ENCODE results near the gene PDX1.

PDX1 gene

GRCh38 chr13:27922883-27923612 lies 3.2 kb downstream of the PDX1 start:
- DNase-seq: no peak

DNA sequence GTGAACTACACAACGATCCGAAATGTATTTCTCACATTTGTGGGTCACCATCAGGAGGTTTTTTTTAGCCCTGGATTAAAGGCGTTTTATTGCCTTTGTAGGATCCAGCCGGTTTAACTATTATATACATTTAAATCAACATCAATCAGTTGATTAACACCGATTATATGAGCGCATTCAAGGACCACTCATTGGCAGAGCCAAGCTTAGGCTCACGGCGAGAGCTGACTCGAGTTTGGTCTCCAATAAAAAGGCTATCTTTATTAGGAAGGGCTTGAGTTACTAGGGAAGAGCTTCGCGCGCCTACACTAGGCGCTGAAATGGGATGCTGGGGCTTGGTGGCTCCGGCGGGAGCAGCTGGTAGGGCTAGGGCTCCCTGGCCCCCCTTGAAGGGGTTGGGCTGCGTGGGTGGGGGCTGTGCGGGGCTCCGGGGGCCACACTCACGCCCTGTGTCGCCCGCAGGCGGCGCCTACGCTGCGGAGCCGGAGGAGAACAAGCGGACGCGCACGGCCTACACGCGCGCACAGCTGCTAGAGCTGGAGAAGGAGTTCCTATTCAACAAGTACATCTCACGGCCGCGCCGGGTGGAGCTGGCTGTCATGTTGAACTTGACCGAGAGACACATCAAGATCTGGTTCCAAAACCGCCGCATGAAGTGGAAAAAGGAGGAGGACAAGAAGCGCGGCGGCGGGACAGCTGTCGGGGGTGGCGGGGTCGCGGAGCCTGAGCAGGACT lies 4.2 kb downstream of the PDX1 start:
- no peak for DNase-seq

DNA sequence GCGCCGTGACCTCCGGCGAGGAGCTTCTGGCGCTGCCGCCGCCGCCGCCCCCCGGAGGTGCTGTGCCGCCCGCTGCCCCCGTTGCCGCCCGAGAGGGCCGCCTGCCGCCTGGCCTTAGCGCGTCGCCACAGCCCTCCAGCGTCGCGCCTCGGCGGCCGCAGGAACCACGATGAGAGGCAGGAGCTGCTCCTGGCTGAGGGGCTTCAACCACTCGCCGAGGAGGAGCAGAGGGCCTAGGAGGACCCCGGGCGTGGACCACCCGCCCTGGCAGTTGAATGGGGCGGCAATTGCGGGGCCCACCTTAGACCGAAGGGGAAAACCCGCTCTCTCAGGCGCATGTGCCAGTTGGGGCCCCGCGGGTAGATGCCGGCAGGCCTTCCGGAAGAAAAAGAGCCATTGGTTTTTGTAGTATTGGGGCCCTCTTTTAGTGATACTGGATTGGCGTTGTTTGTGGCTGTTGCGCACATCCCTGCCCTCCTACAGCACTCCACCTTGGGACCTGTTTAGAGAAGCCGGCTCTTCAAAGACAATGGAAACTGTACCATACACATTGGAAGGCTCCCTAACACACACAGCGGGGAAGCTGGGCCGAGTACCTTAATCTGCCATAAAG lies 4.8 kb downstream of the PDX1 start:
- no peak for DNase-seq

DNA sequence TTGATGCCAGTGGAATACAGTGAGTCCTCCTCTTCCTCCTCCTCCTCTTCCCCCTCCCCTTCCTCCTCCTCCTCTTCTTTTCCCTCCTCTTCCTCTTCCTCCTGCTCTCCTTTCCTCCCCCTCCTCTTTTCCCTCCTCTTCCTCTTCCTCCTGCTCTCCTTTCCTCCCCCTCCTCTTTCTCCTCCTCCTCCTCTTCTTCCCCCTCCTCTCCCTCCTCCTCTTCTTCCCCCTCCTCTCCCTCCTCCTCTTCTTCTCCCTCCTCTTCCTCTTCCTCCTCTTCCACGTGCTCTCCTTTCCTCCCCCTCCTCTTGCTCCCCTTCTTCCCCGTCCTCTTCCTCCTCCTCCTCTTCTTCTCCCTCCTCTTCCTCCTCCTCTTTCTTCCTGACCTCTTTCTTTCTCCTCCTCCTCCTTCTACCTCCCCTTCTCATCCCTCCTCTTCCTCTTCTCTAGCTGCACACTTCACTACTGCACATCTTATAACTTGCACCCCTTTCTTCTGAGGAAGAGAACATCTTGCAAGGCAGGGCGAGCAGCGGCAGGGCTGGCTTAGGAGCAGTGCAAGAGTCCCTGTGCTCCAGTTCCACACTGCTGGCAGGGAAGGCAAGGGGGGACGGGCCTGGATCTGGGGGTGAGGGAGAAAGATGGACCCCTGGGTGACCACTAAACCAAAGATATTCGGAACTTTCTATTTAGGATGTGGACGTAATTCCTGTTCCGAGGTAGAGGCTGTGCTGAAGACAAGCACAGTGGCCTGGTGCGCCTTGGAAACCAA lies 5.6 kb downstream of the PDX1 start:
- DNase-seq: no peak

GRCh38 chr13:27926644-27927434 lies 7.0 kb downstream of the PDX1 start:
- DNase-seq: no peak

- no peak for DNase-seq
These were observed 7.9 kb downstream of the PDX1 start for GRCh38 chr13:27927444-27928352.

- DNase-seq: no peak
These were observed 8.6 kb downstream of the PDX1 start for GRCh38 chr13:27928353-27928804.

DNA sequence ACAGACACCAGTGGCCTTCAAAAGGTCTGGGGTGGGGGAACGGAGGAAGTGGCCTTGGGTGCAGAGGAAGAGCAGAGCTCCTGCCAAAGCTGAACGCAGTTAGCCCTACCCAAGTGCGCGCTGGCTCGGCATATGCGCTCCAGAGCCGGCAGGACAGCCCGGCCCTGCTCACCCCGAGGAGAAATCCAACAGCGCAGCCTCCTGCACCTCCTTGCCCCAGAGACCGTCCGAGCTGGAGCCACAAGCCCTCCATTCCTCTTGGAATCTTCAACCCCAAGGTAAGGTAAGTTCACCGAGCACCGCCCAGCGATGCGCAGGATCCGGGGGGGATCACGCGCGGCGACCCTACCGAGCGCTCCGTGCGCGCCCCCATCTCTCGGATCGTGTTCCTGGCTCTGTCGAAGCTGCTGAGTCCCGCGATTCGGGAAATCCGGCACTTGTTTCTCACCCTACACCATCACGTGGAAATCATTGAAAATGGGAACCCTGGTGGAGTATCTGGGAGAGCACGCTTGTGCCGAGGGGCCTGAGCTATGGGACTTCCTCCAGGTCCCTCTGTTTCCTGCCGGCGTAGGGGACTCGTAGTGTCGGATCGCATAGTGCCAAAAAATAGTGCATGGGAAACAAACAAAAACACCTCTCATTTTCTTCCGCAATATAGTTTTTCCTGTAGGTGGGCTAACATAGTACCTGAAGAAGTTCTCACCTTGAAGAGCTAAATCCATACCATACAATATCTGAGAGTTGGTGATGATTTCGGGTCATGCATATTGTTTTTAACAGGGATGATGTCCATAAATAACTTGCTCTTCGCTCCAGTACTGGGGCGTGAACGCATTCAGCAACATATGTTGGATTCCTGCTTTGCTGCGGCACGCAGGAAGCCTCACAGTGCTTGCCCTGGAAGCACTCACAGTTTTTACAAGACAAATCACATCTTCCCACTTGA lies 9.3 kb downstream of the PDX1 start:
- no peak for DNase-seq

GRCh38 chr13:27929868-27930267 lies 10.1 kb downstream of the PDX1 start:
- no peak for DNase-seq

- no peak for DNase-seq
These were observed 13.3 kb downstream of the PDX1 start for GRCh38 chr13:27933118-27933517.

DNA sequence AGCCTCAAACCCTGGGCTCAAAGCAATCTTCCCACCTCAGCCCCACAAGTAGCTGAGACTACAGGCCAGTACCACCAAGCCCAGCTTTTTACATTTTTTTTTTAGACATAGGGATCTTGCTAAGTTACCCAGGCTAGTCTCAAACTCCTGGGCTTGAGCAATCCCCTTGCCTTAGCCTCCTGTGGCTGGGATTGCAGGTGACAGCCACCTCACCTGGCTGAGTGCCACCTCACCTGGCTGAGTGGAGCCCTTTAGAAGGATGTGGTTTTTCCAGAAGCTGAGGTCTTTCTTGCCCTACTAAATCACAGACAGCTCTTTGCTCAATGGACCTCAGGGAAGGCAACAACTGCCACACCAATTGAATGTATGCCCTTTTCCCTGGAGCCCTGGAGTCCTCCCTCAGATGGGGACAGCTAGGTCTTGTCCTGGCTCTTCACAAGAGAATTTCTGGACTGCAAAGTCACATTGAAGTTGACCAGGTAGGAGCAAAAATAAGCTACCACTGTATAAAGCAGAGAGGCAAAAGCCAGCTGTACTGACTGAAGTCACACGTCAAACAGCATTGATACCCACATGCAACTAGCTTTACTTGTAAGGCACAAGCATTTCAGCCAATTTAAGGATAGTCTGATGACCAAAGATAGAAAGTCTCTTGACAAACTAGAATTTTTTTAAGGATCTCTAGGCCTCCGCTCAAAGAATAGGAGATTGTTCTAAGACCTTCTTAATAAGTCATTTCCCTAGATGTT lies 14.0 kb downstream of the PDX1 start:
- no peak for DNase-seq

GRCh38 chr13:27942972-27943371 lies 23.2 kb downstream of the PDX1 start:
- no peak for DNase-seq

- DNase-seq: peak; percentile 37 to 49
These were observed 33.3 kb downstream of the PDX1 start for GRCh38 chr13:27952876-27953675.

DNA sequence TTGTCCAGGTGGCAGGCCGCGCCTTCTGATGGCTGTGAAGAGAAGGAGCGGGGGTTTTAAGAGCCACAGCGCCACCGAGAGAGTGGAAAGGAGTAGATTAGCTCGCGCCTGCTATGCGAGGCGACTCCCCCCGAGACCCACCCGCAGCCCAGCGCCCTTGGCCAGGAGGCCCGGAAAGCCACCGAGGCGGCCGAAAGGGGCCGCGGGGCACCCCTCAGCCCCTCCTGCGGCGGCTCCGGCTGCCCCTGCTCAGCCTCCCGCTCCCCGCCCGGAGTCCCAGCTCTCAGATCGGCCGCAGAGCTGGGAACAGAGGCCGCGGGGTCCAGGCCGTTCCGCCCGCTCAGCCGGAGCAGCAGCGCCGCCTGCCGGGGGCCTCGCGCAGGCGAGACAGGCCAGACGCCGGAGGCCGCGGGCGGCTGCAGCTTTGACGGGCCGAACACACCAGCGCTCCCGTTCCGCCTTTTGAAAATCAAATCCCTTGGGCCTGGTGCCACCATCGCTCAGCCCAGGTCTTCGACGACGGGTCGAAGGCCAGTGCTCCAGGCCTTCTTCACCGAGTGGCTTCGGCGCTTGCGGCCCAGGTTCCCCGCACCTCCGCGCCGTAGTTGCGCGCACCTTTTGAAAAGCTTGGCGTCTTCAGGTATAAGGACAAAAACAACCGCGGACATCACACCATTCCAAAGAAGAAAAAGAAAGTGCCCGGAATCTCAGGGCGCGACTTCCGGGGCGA lies 34.0 kb downstream of the PDX1 start:
- DNase-seq: peak; percentile 60 to 87

- DNase-seq: peak; percentile 42 to 78
These were observed 34.6 kb downstream of the PDX1 start for GRCh38 chr13:27954406-27954851.

DNA sequence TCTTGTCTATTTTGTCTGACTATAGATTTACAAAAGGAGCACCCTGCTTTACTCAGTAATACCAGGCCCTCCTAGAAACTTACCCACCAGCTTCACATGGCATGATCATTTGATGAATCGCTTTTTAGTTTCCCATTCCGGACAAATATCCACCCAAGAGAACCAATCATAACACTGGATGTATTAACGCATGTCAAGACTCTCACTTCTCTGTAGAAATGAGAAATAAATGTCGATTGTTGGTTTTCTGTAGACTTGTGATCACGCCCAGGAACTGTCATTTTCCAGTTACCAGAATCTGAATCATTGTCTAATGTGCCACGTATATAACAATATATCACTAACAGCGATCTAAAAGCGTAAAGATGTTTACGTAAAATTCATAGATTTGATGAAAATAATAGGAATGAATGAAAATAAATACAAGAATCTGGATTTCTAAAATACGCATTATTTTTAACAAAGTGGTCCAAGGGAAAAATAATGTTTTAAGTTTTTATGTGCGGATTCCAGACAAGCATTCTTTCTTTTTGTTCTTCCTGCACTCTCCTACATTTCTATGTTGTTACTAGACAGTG lies 35.3 kb downstream of the PDX1 start:
- no peak for DNase-seq

All from SHP77 (cell line).